ENCODE data around the gene KLHL3. TPM values are rescaled to one million over a fixed set of nuclear protein-coding genes. Genes with fewer than 3 reads are reported as not detected.

KLHL3 gene
- total RNA-seq, 1 experiment from 2014 or later: 3.5 TPM

- no peaks in the 10 kb centered on the region for H3K9me3 ChIP-seq
- H3K4me1 ChIP-seq: peaks cover 20% of the 10 kb centered on the region
- peak overlapping the region; percentile 100 for H3K27ac Mint-ChIP-seq (ENCODE audit: unreplicated experiment)
- CTCF ChIA-PET: interaction anchor here (0.9 to 1.5 kb wide), 3 partner anchors 11 to 93 kb away, joined by 3 to 13 read pairs (median 5); no protein-coding TSS in a partner anchor
- peak; percentile 39 to 44 for DNase-seq
- POLR2A ChIA-PET: interaction anchor here (0.5 to 0.7 kb wide), 2 partner anchors 17 to 1651 kb away, joined by 3 read pairs; partner anchors contain the start of genes KLHL3 and SPATA24
- no peaks in the 10 kb centered on the region for H3K4me1 Mint-ChIP-seq (ENCODE audit: low read depth, unreplicated experiment)
- H3K27me3 ChIP-seq (replicated peaks; ENCODE audit: control insufficient read depth, insufficient read depth, low read length): no peaks in the 10 kb centered on the region
- H3K4me3 ChIP-seq (ENCODE audit: low read depth, low read length): peak overlapping the region; percentile 91
- intact Hi-C loops (cut with micrococcal nuclease; ENCODE audit: unreplicated experiment): loop anchor here (1.0 kb wide), 1 partner anchor 69 kb away; no protein-coding TSS in a partner anchor
- peaks cover 53% of the 10 kb centered on the region for H3K36me3 Mint-ChIP-seq (ENCODE audit: insufficient read depth, unreplicated experiment)
- no peak for TF ChIP-seq CTCF (IDR thresholded peaks at IDR 0.05; ENCODE audit: insufficient read depth in 1 of 2, low read depth in 1 of 2, low read length in 1 of 2, severe bottlenecking in 1 of 2, unreplicated experiment in 1 of 2)
- no peaks in the 10 kb centered on the region for H3K9me3 Mint-ChIP-seq (ENCODE audit: unreplicated experiment)
- peak overlapping the region; percentile 97 for H3K4me3 Mint-ChIP-seq (ENCODE audit: unreplicated experiment)
- no peaks in the 10 kb centered on the region for H3K27me3 Mint-ChIP-seq (ENCODE audit: insufficient read depth, unreplicated experiment)
- BruUV-seq (replicated peaks): TSS peak; percentile 16
- 0 out of 2 replicates have a peak, but pooled peaks cover 1% of the 10 kb centered on the region for H3K36me3 ChIP-seq (ENCODE audit: control insufficient read depth, insufficient read depth, low read length)
These were observed 17.2 kb upstream of the KLHL3 start for GRCh38 chr5:137752905-137753690.

GRCh38 chr5:137751869-137752491 lies 16.1 kb upstream of the KLHL3 start:
- no TSS peak for BruUV-seq (replicated peaks)
- no peaks in the 10 kb centered on the region for H3K9me3 Mint-ChIP-seq (ENCODE audit: unreplicated experiment)
- H3K4me3 Mint-ChIP-seq (ENCODE audit: unreplicated experiment): peak overlapping the region; percentile 97
- peak; percentile 79 to 82 for TF ChIP-seq CTCF (IDR thresholded peaks at IDR 0.05; ENCODE audit: insufficient read depth in 1 of 2, low read depth in 1 of 2, low read length in 1 of 2, severe bottlenecking in 1 of 2, unreplicated experiment in 1 of 2)
- no peaks in the 10 kb centered on the region for H3K27me3 Mint-ChIP-seq (ENCODE audit: insufficient read depth, unreplicated experiment)
- no peaks in the 10 kb centered on the region for H3K4me1 Mint-ChIP-seq (ENCODE audit: low read depth, unreplicated experiment)
- H3K4me1 ChIP-seq: peaks cover 20% of the 10 kb centered on the region
- 0 out of 2 replicates have a peak, but pooled peaks cover 1% of the 10 kb centered on the region for H3K36me3 ChIP-seq (ENCODE audit: control insufficient read depth, insufficient read depth, low read length)
- H3K36me3 Mint-ChIP-seq (ENCODE audit: insufficient read depth, unreplicated experiment): peaks cover 53% of the 10 kb centered on the region
- POLR2A ChIA-PET: interaction anchor here (0.7 kb wide), 4 partner anchors 71 to 122 kb away, joined by 5 to 10 read pairs (median 6); no protein-coding TSS in a partner anchor
- peak overlapping the region; percentile 34 for H3K27ac Mint-ChIP-seq (ENCODE audit: unreplicated experiment)
- H3K9me3 ChIP-seq: no peaks in the 10 kb centered on the region
- H3K27me3 ChIP-seq (replicated peaks; ENCODE audit: control insufficient read depth, insufficient read depth, low read length): no peaks in the 10 kb centered on the region
- DNase-seq: peak; percentile 52 to 56
- intact Hi-C loops (cut with micrococcal nuclease; ENCODE audit: unreplicated experiment): loop anchor here (1.0 kb wide), 1 partner anchor 70 kb away; no protein-coding TSS in a partner anchor
- H3K4me3 ChIP-seq (ENCODE audit: low read depth, low read length): peak overlapping the region; percentile 91
- CTCF ChIA-PET: interaction anchor here (0.6 to 1.5 kb wide), 9 partner anchors 10 to 127 kb away, joined by 3 to 18 read pairs (median 4); no protein-coding TSS in a partner anchor

GRCh38 chr5:137750436-137750835 lies 14.5 kb upstream of the KLHL3 start:
- POLR2A ChIA-PET: no interaction called here
- Mint-ChIP-seq H3K4me3 (ENCODE audit: unreplicated experiment) (no peak overlapping the region), H3K4me1 (ENCODE audit: low read depth, unreplicated experiment) (no peaks in the 10 kb centered on the region), H3K36me3 (ENCODE audit: insufficient read depth, unreplicated experiment) (peaks cover 53% of the 10 kb centered on the region), H3K27ac (ENCODE audit: unreplicated experiment) (no peak overlapping the region), H3K27me3 (ENCODE audit: insufficient read depth, unreplicated experiment) (no peaks in the 10 kb centered on the region), H3K9me3 (ENCODE audit: unreplicated experiment) (no peaks in the 10 kb centered on the region)
- BruUV-seq (replicated peaks): no TSS peak
- DNase-seq: no peak
- CTCF ChIA-PET: interaction anchor here (0.6 to 1.5 kb wide), 2 partner anchors 9 to 575 kb away, joined by 3 to 18 read pairs; no protein-coding TSS in a partner anchor
- peaks cover 20% of the 10 kb centered on the region for H3K4me1 ChIP-seq
- no peak overlapping the region for H3K4me3 ChIP-seq (ENCODE audit: low read depth, low read length)
- H3K27me3 ChIP-seq (replicated peaks; ENCODE audit: control insufficient read depth, insufficient read depth, low read length): no peaks in the 10 kb centered on the region
- 0 out of 2 replicates have a peak, but pooled peaks cover 1% of the 10 kb centered on the region for H3K36me3 ChIP-seq (ENCODE audit: control insufficient read depth, insufficient read depth, low read length)
- no peaks in the 10 kb centered on the region for H3K9me3 ChIP-seq
- intact Hi-C loops (cut with micrococcal nuclease; ENCODE audit: unreplicated experiment): no loop called here
- TF ChIP-seq CTCF (IDR thresholded peaks at IDR 0.05; ENCODE audit: insufficient read depth in 1 of 2, low read depth in 1 of 2, low read length in 1 of 2, severe bottlenecking in 1 of 2, unreplicated experiment in 1 of 2): no peak

All from Caco-2 (cell line).